Measurements from ENCODE around the gene AKR7A3.

GRCh38 chr1:19272064-19272463 lies 16.5 kb downstream of the AKR7A3 start:
- TF ChIP-seq, protein P1, sequence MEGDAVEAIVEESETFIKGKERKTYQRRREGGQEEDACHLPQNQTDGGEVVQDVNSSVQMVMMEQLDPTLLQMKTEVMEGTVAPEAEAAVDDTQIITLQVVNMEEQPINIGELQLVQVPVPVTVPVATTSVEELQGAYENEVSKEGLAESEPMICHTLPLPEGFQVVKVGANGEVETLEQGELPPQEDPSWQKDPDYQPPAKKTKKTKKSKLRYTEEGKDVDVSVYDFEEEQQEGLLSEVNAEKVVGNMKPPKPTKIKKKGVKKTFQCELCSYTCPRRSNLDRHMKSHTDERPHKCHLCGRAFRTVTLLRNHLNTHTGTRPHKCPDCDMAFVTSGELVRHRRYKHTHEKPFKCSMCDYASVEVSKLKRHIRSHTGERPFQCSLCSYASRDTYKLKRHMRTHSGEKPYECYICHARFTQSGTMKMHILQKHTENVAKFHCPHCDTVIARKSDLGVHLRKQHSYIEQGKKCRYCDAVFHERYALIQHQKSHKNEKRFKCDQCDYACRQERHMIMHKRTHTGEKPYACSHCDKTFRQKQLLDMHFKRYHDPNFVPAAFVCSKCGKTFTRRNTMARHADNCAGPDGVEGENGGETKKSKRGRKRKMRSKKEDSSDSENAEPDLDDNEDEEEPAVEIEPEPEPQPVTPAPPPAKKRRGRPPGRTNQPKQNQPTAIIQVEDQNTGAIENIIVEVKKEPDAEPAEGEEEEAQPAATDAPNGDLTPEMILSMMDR (IDR thresholded peaks at IDR 0.05; ENCODE audit: low read depth, low read length, poor library complexity, severe bottlenecking), result no peak
- no peak for TF ChIP-seq EZH2phosphoT487 (IDR thresholded peaks at IDR 0.05; ENCODE audit: borderline replicate concordance, low read length)

Measured in DOHH2 (cell line).